ENCODE data around the gene MKRN2. TPM values are rescaled to one million over a fixed set of nuclear protein-coding genes. Genes with fewer than 3 reads are reported as not detected.

The MKRN2 gene
- total RNA-seq, 4 donors from 2014 or later, result 25.0 to 33.1 (median 29.0) TPM

GRCh38 chr3:12578742-12579141 is 21.9 kb downstream of the MKRN2 start:
- ATAC-seq (ENCODE audit: low FRiP score) (no peak), DNase-seq (ENCODE audit: low spot score) (no peak)
- TF ChIP-seq CTCF (IDR thresholded peaks at IDR 0.05), result no peak

GRCh38 chr3:12579456-12579855 is 22.6 kb downstream of the MKRN2 start:
- no peak for TF ChIP-seq CTCF (IDR thresholded peaks at IDR 0.05)
- DNase-seq (ENCODE audit: low spot score) (no peak), ATAC-seq (ENCODE audit: low FRiP score) (no peak)

- TF ChIP-seq CTCF (IDR thresholded peaks at IDR 0.05), result no peak
- DNase-seq (ENCODE audit: low spot score), result no peak
- ATAC-seq (ENCODE audit: low FRiP score), result no peak
Measured at GRCh38 chr3:12579905-12580304, 23.0 kb downstream of the MKRN2 start.

- no peak for TF ChIP-seq CTCF (IDR thresholded peaks at IDR 0.05)
- no peak for ATAC-seq (ENCODE audit: low FRiP score)
Measured at GRCh38 chr3:12582730-12583129, 25.8 kb downstream of the MKRN2 start.

GRCh38 chr3:12583280-12583679 is 26.4 kb downstream of the MKRN2 start:
- no peak for DNase-seq (ENCODE audit: low spot score)
- no peak for TF ChIP-seq CTCF (IDR thresholded peaks at IDR 0.05)
- no peak for ATAC-seq (ENCODE audit: low FRiP score)

More at GRCh38 chr3:12582730-12583129, 25.8 kb downstream of the MKRN2 start:
- DNase-seq (ENCODE audit: low spot score), result no peak

GRCh38 chr3:12584083-12584482 is 27.2 kb downstream of the MKRN2 start:
- ATAC-seq (ENCODE audit: low FRiP score) (no peak), DNase-seq (ENCODE audit: low spot score) (no peak)
- no peak for TF ChIP-seq CTCF (IDR thresholded peaks at IDR 0.05)

GRCh38 chr3:12585181-12585580 is 28.3 kb downstream of the MKRN2 start:
- ATAC-seq (ENCODE audit: low FRiP score) (no peak), DNase-seq (ENCODE audit: low spot score) (no peak)

More at GRCh38 chr3:12585181-12585580, 28.3 kb downstream of the MKRN2 start:
- no peak for TF ChIP-seq CTCF (IDR thresholded peaks at IDR 0.05)

All from omental fat pad (tissue), 4 donors.